Ecto neural progenitor cell (in vitro differentiated cells): ENCODE results near the gene NEDD9.

Experiments
- DNase-seq: peaks from one replicate; pipeline ENCODE4 v3.0.0-alpha.2; 2018; ENCODE audit warnings: low spot score

The NEDD9 gene

GRCh38 chr6:11233673-11234573 lies 1.5 kb upstream of the NEDD9 start:
- no peak for DNase-seq

- DNase-seq: no peak
These were observed 530 bp upstream of the NEDD9 start for GRCh38 chr6:11232770-11233626.

GRCh38 chr6:11231564-11232192 lies 790 bp downstream of the NEDD9 start:
- DNase-seq: no peak

GRCh38 chr6:11231108-11231463 lies 1.4 kb downstream of the NEDD9 start:
- no peak for DNase-seq

- no peak for DNase-seq
These were observed 2.0 kb downstream of the NEDD9 start for GRCh38 chr6:11230158-11231107.

- DNase-seq: no peak
These were observed 2.8 kb downstream of the NEDD9 start for GRCh38 chr6:11229655-11230046.

GRCh38 chr6:11228935-11229654 lies 3.4 kb downstream of the NEDD9 start:
- DNase-seq: peak; percentile 69

- no peak for DNase-seq
These were observed 4.8 kb downstream of the NEDD9 start for GRCh38 chr6:11227698-11228097.

- no peak for DNase-seq
These were observed 6.5 kb downstream of the NEDD9 start for GRCh38 chr6:11226005-11226404.

- DNase-seq: no peak
These were observed 7.5 kb downstream of the NEDD9 start for GRCh38 chr6:11224966-11225463.

- no peak for DNase-seq
These were observed 8.1 kb downstream of the NEDD9 start for GRCh38 chr6:11224252-11224965.

GRCh38 chr6:11223286-11223864 lies 9.1 kb downstream of the NEDD9 start:
- DNase-seq: no peak

GRCh38 chr6:11222385-11223277 lies 9.8 kb downstream of the NEDD9 start:
- DNase-seq: no peak

- DNase-seq: no peak
These were observed 10.7 kb downstream of the NEDD9 start for GRCh38 chr6:11221623-11222384.

- no peak for DNase-seq
These were observed 13.1 kb downstream of the NEDD9 start for GRCh38 chr6:11219400-11219834.

GRCh38 chr6:11218538-11219399 lies 13.7 kb downstream of the NEDD9 start:
- DNase-seq: no peak

- no peak for DNase-seq
These were observed 14.4 kb downstream of the NEDD9 start for GRCh38 chr6:11218102-11218442.
